Large intestine (tissue), 3 donors: ENCODE results near the gene RAD51B. TPM values are rescaled to one million over a fixed set of nuclear protein-coding genes. Genes with fewer than 3 reads are reported as not detected.
A peak's percentile ranks its signal among the peaks of the same experiment; 100 is the strongest.

ENCODE experiments used
- DNase-seq, 2 donors: peaks; one replicate each; pipeline versions ENCODE4 v3.0.0 to v3.0.0-alpha.2; 2013
- H3K27ac ChIP-seq: one replicate; pipeline ENCODE4 v1.5.1; 2013; ENCODE audit warnings: low read length
- H3K27me3 ChIP-seq: 2 replicates; pipeline ENCODE4 v1.6.1; 2013; ENCODE audit warnings: low read length; ENCODE audit not compliant: control insufficient read depth, insufficient read depth
- H3K36me3 ChIP-seq: 2 replicates; pipeline ENCODE4 v1.6.1; 2013; ENCODE audit warnings: low read length; ENCODE audit not compliant: control insufficient read depth, insufficient read depth
- H3K4me1 ChIP-seq: one replicate; pipeline ENCODE4 v1.6.1; 2013; ENCODE audit warnings: low read length; ENCODE audit not compliant: control insufficient read depth, insufficient read depth
- H3K4me3 ChIP-seq: one replicate; pipeline ENCODE4 v1.5.1; 2013; ENCODE audit warnings: low read length
- H3K9me3 ChIP-seq: one replicate; pipeline ENCODE4 v1.6.1; 2013; ENCODE audit warnings: mild to moderate bottlenecking, low read depth, low read length, moderate library complexity; ENCODE audit not compliant: control insufficient read depth
- WGBS: methylation state at CpG from one replicate; pipeline ENCODE4 v1.1.5; 2013; ENCODE audit warnings: low lambda C conversion rate; ENCODE audit not compliant: insufficient coverage; 5-methylcytosine and 5-hydroxymethylcytosine counted together
- polyA plus RNA-seq: library from polyadenylated mRNA; unstranded; fragments of 120-200 nt; gene quantifications from one replicate; pipeline ENCODE4 v1.2.1, GENCODE V29; 2013

Gene RAD51B
- polyA plus RNA-seq, 1 donor: 6.4 TPM

DNA sequence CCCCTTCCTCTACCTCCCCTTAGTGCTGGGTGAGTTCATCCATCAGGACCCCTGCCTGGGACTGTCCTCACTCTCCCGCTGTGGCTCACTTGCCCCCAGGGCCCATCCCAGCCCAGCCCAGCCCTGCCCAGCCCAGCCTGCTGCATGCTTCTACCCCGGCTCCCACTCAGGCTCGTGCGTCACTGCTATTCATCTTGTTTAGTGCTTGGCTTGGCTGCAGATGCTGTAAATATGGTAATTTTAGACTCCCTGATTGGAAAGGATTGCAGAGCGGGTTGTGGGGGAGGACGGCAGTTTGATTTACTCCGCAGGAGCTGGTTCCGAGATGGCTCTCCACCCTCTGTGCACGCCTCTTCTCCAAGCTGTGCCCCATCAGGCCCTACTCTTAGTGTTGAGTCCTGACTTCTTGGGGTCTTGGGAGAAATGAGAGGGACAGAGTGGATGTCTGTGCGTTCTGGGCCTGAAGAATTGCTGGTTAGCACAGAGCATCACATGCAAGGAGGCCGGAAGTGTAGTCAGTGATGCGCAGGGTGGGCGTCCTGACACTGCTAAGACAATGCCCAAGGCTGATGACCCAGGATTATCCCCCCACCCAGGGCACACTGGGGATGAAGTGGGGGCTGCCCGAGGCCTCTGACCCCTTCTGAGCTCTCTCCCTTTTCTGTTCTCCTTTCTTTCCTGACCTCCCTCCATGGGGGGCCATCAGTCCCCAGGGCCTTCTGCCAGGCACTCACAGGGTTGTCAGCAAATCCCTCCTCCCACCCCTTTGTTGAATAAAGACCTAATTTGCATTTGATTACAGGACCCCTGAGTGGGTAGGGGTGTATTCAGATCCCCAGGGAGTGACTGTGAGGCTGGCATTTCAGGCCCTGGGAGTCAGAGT lies 728.9 kb downstream of the RAD51B start:
- Histone ChIP-seq H3K4me1 (peaks cover 18% of the 10 kb centered on the region), H3K4me3 (no peak overlapping the region), H3K9me3 (no peaks in the 10 kb centered on the region), H3K27me3 (no peaks in the 10 kb centered on the region), H3K27ac (peak overlapping the region; percentile 81), H3K36me3 (no peaks in the 10 kb centered on the region)
- peak; percentile 76 for DNase-seq
- WGBS: no CpG with 5 or more reads among the region's 14 CpGs

- Histone ChIP-seq H3K36me3 (no peaks in the 10 kb centered on the region), H3K4me3 (no peak overlapping the region), H3K27ac (peak overlapping the region; percentile 63), H3K4me1 (peaks cover 18% of the 10 kb centered on the region), H3K9me3 (no peaks in the 10 kb centered on the region), H3K27me3 (no peaks in the 10 kb centered on the region)
- no CpG with 5 or more reads among the region's 4 CpGs for WGBS
- no peak for DNase-seq
Measured at GRCh38 chr14:68550338-68550715, 730.7 kb downstream of the RAD51B start.

DNA sequence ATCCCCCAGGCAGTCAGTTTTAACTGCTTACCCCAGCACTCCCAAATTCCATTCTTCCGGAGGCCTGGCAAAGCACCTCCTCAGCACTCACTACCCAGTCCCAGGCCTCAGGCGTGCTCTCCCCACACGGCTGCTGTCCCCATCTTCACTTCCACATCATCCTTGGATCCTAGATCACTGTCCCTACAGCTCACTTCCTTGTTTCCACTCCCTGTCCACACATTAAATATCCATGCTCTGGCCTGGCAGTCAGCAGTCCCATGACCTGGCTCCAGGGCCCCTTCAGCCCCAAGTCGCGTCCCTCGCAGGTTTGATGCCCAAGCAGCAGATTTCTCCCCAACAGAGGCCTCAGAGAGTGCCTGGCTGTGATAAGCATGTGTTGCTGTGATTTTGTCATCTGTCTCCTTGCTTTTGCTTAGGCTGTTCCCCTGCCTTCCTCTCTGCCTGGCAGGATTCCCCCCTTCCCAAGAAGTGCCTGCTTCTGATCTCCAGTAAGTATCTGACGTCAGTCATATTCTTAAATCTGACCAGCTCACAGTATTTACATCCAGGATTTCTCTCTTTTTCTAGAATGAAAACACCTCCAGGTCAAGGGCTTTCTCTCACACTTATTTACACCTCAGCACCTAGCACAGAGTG lies 731.6 kb downstream of the RAD51B start:
- Histone ChIP-seq H3K27ac (peak overlapping the region; percentile 63), H3K27me3 (no peaks in the 10 kb centered on the region), H3K4me1 (peaks cover 18% of the 10 kb centered on the region), H3K9me3 (no peaks in the 10 kb centered on the region), H3K36me3 (no peaks in the 10 kb centered on the region), H3K4me3 (no peak overlapping the region)
- no CpG with 5 or more reads among the region's 7 CpGs for WGBS
- DNase-seq: no peak

DNA sequence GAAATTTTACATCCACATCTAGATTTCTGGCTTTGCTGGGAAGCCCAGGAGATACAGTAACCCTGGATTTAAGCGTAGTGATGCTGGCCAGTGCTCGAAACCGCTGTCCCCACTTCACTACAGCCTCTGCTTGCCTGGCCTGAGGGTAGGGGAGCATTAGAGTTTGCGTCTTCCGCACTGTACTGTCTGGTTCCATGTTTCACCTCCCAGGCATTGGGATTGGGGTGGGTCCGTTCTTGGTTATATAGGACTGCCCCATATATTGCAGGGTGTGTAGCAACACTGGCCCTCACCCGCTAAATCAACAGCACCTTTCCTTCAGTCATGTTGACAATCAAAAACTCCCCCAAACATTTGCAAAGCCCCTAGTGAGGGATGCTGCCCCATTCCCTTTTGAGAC lies 732.5 kb downstream of the RAD51B start:
- Histone ChIP-seq H3K4me3 (no peak overlapping the region), H3K9me3 (no peaks in the 10 kb centered on the region), H3K27me3 (no peaks in the 10 kb centered on the region), H3K36me3 (no peaks in the 10 kb centered on the region), H3K27ac (no peak overlapping the region), H3K4me1 (peaks cover 16% of the 10 kb centered on the region)
- WGBS: no CpG with 5 or more reads among the region's 7 CpGs
- DNase-seq: no peak

GRCh38 chr14:68552602-68553001 lies 733.0 kb downstream of the RAD51B start:
- Histone ChIP-seq H3K4me3 (no peak overlapping the region), H3K9me3 (no peaks in the 10 kb centered on the region), H3K4me1 (peaks cover 11% of the 10 kb centered on the region), H3K27me3 (no peaks in the 10 kb centered on the region), H3K27ac (no peak overlapping the region), H3K36me3 (no peaks in the 10 kb centered on the region)
- 60% methylated on average over 1 of the region's 2 CpGs for WGBS
- DNase-seq: no peak

DNA sequence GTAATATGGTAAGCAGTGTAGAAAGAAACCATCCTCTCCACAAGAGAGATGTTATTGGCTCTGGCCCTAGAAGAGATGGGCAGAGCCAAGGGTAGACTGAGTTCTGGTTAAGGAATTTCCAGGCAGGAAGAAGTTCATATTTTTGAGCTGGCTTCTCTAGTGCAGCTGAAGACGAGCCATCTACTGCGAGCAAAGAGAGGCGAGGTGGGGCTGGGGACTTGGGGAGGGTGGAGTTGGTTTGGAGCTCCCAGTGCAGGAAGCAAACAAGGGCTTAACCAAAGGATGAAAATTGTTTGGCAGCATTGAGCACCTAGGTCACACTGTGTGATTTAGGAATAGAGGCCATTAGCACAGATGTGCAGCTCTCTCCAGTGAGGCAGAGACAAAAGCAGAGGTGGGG lies 733.7 kb downstream of the RAD51B start:
- Histone ChIP-seq H3K4me1 (peaks cover 6% of the 10 kb centered on the region), H3K9me3 (peaks cover 2% of the 10 kb centered on the region), H3K36me3 (no peaks in the 10 kb centered on the region), H3K4me3 (no peak overlapping the region), H3K27me3 (no peaks in the 10 kb centered on the region), H3K27ac (no peak overlapping the region)
- no peak for DNase-seq
- WGBS: no CpG with 5 or more reads among the region's 3 CpGs

- no peak for DNase-seq
- 86% methylated on average over 1 of the region's 4 CpGs for WGBS
- no peaks in the 10 kb centered on the region for H3K36me3 ChIP-seq
- no peak overlapping the region for H3K4me3 ChIP-seq
- peaks cover 3% of the 10 kb centered on the region for H3K9me3 ChIP-seq
- no peak overlapping the region for H3K27ac ChIP-seq
- H3K27me3 ChIP-seq: no peaks in the 10 kb centered on the region
- H3K4me1 ChIP-seq: no peaks in the 10 kb centered on the region
Measured at GRCh38 chr14:68554231-68554630, 734.7 kb downstream of the RAD51B start.

- no CpG with 5 or more reads among the region's 4 CpGs for WGBS
- H3K27ac ChIP-seq: no peak overlapping the region
- no peak for DNase-seq
- H3K4me3 ChIP-seq: no peak overlapping the region
- no peaks in the 10 kb centered on the region for H3K27me3 ChIP-seq
- peaks cover 3% of the 10 kb centered on the region for H3K9me3 ChIP-seq
- no peaks in the 10 kb centered on the region for H3K36me3 ChIP-seq
- no peaks in the 10 kb centered on the region for H3K4me1 ChIP-seq
Measured at GRCh38 chr14:68556253-68556652, 736.7 kb downstream of the RAD51B start.

- Histone ChIP-seq H3K27ac (no peak overlapping the region), H3K27me3 (no peaks in the 10 kb centered on the region), H3K36me3 (no peaks in the 10 kb centered on the region), H3K9me3 (peaks cover 3% of the 10 kb centered on the region), H3K4me3 (no peak overlapping the region), H3K4me1 (no peaks in the 10 kb centered on the region)
- WGBS: no CpG with 5 or more reads among the region's 2 CpGs
- no peak for DNase-seq
Measured at GRCh38 chr14:68557648-68558047, 738.1 kb downstream of the RAD51B start.

GRCh38 chr14:68558096-68558495 lies 738.5 kb downstream of the RAD51B start:
- H3K27me3 ChIP-seq: no peaks in the 10 kb centered on the region
- DNase-seq: no peak
- no peak overlapping the region for H3K4me3 ChIP-seq
- H3K27ac ChIP-seq: no peak overlapping the region
- no peaks in the 10 kb centered on the region for H3K36me3 ChIP-seq
- no CpG with 5 or more reads among the region's 11 CpGs for WGBS
- peaks cover 3% of the 10 kb centered on the region for H3K9me3 ChIP-seq
- H3K4me1 ChIP-seq: no peaks in the 10 kb centered on the region
